LNCAP (cell line): Measurements from ENCODE around the gene PDLIM7.

Source experiments
- TF ChIP-seq, protein P1 (sequence below): fragments of 450-650 bp; IDR thresholded peaks from 2 replicates; pipeline ENCODE4 v1.5.1; 2017; ENCODE audit warnings: mild to moderate bottlenecking

Gene PDLIM7

GRCh38 chr5:177520271-177520670 lies 22.9 kb upstream of the PDLIM7 start:
- TF ChIP-seq, protein P1, sequence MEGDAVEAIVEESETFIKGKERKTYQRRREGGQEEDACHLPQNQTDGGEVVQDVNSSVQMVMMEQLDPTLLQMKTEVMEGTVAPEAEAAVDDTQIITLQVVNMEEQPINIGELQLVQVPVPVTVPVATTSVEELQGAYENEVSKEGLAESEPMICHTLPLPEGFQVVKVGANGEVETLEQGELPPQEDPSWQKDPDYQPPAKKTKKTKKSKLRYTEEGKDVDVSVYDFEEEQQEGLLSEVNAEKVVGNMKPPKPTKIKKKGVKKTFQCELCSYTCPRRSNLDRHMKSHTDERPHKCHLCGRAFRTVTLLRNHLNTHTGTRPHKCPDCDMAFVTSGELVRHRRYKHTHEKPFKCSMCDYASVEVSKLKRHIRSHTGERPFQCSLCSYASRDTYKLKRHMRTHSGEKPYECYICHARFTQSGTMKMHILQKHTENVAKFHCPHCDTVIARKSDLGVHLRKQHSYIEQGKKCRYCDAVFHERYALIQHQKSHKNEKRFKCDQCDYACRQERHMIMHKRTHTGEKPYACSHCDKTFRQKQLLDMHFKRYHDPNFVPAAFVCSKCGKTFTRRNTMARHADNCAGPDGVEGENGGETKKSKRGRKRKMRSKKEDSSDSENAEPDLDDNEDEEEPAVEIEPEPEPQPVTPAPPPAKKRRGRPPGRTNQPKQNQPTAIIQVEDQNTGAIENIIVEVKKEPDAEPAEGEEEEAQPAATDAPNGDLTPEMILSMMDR: no peak

DNA sequence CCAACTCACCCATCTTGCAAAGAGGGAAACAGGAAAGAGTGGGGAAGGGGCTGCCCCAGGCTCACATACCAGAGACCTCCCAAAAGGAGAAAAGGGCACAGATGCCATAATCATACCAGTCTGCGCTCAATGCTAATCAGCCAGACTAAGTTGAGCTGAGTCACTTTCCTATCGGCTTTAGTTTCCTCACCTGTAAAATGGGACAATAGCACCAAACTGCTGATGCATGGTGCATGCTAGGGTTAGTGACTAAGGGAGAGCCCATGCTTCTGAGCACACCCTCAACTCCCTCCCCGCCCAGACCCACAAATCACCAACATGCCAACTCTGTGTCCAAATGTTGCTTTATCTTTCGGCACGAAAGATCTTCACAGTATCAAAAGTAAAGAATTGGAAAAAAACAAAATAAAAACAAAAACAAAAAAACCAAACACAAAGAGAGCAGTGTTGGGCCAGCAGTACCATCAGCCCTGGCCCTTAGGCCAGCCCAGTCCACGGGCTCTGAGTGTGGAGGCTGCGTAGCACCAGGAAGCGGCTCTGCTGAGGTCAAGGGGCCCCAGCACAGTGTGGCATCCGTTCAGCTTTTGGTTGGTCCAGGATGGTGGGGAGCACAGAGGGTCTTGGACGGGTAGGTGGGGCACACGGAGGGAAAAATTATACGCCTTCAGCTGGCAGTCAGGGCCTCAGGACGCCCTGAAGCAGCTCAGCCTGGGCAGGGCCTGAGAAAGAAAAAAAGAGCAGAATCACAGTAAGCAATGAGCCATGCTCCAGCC lies 22.2 kb upstream of the PDLIM7 start:
- TF ChIP-seq, protein P1: no peak

DNA sequence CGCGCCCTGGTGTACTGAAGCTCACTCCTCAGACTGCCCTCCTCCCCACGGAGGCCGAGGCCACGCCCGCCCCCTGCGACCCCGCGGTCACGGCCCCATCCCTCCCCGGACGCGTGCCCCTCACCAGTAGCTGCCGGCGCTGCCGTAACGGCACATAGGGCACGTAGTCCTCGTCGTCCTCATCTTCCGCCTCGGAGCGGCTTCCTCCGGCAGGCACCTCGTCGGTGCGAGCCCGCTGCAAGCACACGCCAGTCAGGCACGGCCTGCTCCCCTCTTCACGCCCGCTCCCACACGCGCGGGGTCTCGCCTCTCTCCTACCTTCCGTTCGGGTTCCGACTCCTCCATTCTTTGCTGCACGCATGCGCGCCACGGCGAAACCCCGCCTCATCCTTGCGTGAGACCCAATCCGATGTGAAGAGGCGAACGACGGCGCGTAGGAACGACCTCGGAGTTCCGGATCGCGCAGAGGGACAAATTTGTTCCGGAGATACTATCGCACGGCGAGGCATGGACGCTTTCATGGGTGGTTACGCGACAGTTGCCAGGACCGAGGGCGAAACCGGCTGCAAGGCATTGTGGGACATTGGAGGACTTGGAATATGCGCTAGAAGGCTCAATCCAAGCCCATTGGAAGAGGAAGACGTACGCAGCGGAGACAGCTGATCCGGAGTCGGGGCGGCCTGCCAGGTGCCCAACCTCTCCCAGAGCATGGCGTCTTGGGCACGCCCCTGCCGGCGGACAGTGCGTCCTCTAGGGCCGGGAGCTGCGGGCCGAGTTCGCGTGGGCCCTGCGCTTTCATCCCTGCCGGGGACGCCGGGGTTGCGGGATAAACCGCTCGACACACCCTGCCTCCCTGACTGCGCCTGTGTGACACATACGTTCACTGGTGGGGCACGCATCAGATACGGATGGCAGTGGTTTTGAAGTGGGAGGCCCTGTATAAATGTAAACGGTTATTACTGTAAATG lies 19.5 kb upstream of the PDLIM7 start, which contains the start of gene DDX41:
Gene DDX41 (minus strand): TSS at position 361 of the 968 bp plus-strand sequence. CDS start 16 bp downstream, at position 345.
- TF ChIP-seq, protein P1: no peak

- TF ChIP-seq, protein P1: no peak
Observed at GRCh38 chr5:177515580-177515979, 18.2 kb upstream of the PDLIM7 start.

DNA sequence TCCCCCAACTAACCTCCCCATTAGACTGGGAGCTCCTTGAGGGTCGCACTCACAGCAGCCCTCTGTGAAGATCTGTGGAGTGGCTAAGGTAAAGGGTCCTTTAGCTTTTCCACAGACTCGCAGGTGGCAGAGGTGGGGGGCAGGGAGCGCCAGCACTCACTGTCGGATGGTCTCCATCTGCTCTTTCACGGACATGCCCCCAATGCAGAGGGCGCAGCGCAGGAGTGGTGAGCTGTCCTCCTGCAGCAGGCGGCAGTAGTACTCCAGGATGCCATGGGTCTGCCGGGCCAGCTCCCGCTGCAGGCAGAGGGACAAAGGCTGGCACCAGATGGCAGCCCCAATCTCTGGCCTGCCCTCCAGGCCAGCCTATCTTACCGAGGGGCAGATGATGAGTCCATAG lies 17.1 kb upstream of the PDLIM7 start:
- TF ChIP-seq, protein P1: no peak

DNA sequence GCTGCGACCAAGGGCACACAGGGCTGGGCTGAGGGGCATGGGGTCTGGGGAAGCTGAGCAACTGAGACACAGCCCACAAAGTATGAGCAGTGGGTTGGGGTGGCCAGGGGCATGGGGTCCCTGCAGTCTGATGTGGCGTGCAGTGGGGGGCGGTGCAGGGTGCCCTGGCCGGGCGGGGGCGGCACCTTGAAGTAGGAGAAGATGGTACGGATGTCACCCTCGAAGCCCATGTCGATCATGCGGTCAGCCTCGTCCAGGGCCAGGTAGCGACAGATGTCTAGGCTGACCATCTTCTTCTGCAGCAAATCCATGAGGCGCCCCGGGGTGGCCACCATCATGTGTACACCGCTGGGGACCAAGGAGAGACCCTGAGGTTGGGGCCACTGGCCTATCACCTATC lies 16.1 kb upstream of the PDLIM7 start:
- TF ChIP-seq, protein P1: no peak

- TF ChIP-seq, protein P1: no peak
Observed at GRCh38 chr5:177512736-177513380, 15.5 kb upstream of the PDLIM7 start.
